ENCODE measurements around the gene PRKCSH.
"Not testable (repeated sequence)": the region's sequence is repeated elsewhere in the genome, so short reads cannot be mapped to it uniquely, and the experiment has no call there.

The PRKCSH gene

DNA sequence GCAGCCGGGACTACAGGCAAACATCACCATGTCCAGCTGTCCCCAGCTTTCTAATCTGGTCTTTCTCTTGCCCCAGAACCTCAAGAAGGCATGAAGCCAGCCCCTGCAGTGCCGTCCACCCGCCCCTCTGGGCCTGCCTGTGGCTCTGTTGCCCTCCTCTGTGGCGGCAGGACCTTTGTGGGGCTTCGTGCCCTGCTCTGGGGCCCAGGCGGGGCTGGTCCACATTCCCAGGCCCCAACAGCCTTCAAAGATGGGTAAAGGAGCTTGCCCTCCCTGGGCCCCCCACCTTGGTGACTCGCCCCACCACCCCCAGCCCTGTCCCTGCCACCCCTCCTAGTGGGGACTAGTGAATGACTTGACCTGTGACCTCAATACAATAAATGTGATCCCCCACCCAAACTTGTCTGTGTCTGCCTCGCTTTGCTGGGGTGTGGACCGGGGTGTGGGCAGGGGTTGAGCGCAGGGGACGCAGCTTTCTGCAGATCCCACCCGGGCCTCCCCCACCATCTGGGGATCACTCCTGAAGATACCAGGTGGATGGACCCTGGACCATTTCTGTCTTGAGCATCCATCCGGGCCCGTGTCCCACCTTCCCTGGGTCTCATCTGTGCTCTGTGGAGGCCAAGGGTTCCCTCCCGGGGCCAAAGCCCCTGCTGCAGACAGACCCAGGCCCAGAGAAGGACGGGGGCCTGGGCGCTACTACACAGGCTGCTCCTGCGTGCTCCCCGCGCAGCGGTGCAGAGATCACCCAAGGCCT lies 15.3 kb downstream of the PRKCSH start:
- no peak for DNase-seq (ENCODE audit: low read depth)

DNA sequence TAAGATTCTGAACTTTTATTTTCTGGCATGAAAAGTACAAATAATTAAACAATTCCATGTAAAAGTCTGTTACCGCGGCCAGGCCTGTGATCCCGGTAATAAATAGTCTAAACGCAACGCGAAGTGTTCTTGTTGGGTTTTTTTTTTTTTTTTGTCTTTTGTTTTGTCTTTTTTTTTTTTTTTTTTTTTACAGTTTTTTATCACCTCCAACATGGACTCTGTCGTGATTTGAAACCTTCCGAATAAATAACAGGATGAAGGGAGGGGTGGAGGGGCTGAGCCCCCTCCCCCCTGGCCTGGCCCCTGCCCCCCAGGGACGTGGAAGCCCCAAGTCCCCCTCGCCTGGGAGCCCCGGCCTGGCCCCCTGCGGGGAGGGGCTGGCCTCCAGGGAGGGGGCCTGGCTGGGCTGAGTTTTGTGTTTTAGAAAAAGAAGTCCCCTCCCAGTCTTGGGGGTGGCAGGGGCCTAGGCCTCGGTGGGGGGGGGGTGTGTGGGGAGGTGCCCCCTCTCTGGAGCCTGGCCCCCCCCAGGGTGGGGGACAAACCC lies 16.0 kb downstream of the PRKCSH start:
- DNase-seq (ENCODE audit: low read depth) = no peak

GRCh38 chr19:11451871-11452619 lies 16.6 kb downstream of the PRKCSH start:
- DNase-seq (ENCODE audit: low read depth) = no peak

DNA sequence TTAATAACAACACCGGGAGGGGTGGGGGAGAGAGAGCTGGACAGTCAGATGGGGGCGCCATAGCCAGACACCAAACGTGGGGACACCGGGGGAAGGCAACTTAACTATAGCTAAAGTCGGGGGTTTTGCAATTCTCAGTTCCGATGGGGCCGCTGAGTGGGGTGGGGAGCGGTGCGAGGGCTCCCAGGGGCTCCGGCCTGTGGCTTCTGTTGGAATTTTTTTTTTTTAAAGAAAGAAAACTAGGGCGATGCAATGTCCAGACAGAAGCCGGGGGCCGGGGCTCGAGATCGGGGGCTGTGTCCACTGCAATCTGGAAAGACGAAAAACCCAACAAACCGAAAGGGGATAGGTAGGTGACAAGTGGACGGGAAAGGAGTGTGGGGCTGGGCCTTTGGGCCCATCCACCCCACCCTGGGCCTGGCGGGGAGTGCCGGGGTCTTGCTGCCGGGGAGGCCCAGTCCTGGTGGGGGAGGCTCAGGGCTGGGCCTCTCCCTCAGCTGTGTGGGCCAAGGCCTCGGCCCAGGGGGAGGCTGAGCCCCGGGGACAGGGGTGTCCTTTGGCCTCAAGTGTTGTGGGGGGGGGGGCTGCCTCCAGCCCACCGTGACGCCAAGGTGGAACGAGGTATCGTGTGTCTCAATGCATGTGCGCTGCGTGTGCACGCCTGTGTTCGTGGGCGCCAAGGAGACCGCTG lies 17.3 kb downstream of the PRKCSH start:
- no peak for DNase-seq (ENCODE audit: low read depth)

DNA sequence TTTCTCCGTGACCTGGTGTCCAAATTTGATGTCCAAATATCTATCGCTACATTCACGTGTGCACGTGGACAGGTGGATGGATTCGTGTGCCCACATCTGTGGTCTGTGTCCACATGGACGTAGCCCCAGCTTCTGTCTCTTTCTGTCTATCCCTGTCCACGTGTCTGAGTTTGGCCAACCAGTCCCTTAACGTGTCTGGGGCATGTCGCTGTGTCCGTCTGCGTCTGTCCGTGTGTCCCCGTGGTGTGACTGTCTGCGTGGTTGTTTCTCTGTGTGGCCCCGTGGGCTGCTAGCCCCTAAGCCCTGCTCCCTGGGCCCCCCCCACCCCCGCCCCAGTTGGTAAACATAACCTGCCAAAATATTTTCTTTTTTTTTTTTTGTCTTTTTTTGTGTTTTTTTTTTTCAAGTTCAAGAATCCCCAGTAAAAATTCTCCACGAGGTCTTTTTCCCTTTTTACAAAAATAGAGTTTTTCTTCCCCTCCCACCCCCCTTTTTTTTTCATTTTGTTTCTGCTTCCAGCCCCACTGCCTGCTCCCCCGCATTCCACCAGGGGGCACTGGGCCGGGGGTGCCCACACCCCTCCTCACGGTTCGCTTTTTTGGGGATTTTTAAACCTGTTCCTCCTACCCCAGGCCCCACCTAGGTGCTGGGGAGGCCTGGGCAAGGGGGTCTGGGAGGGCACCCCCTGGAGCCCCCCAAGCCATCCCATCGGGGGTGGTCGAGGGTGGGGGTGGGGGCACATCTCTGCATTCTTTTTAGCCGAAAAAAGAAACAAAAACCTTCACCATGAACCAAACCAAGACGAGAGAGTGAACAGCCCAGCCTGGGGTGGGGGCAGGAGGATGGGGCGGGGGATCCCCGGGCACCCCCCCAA lies 18.3 kb downstream of the PRKCSH start:
- no peak for DNase-seq (ENCODE audit: low read depth)

DNA sequence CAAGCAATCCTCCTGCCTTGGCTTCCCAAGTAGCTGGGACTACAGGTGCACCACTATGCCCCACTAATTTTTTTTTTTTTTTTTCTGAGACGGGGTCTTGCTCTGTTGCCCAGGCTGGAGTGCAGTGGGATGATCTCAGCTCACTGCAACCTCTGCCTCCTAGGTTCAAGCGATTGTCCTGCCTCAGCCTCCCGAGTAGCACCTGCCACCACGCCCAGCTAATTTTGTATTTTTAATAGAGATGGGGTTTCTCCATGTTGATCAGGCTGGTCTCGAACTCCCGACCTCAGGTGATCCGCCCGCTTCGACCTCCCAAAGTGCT lies 19.8 kb downstream of the PRKCSH start:
- DNase-seq (ENCODE audit: low read depth) = not testable (repeated sequence)

DNA sequence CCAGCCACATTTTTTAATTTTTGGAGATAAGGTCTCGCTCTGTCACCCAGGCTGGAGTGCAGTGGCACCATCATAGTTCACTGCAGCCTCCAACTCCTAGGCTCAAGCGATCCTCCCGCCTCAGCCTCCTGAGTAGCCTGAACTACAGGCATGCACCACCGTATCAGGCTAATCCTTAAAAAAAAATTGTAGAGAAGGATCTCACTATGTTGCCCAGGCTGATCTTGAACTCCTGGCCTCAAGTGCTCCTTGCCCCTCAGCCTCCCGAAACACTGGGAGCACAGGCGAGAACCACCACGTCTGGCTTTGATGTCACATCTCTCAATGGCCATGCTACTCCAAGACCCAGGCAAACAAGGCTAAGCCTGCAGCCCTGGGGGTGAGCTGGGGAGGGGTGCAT lies 21.2 kb downstream of the PRKCSH start:
- no peak for DNase-seq (ENCODE audit: low read depth)

- DNase-seq (ENCODE audit: low read depth) = no peak
Observed at GRCh38 chr19:11457115-11457514, 21.7 kb downstream of the PRKCSH start.

GRCh38 chr19:11457831-11458230 lies 22.4 kb downstream of the PRKCSH start:
- no peak for DNase-seq (ENCODE audit: low read depth)

DNA sequence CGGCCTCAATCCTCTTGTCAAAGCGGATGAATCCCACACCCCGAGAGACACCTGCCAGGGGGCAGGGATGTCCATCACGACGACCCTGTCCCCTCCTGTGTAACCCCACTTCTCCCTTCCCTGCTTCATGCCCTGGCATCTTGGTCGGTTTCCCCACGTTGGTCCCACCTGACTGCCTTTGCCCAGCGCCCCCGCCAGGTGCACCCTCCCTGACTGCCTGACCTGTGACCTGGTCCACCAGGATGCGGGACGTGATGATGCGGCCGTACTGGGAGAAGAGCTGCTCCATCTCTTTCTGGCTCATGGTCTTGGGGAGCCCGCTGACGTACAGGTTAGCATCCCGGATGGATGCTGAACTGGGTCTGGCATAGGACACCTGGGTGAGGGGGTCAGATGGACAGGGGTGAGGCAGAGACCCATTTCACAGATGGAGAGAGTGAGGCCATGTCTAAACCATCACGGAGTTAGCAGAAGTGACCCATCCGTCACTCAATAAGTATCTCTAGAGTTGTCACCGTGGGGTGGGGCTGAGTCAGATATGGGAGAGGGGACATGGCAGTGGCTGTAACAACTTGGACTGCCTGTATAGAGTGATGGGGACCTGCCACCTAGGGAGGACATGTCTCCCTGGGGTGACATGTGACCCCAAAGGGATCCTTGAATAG lies 22.9 kb downstream of the PRKCSH start:
- DNase-seq (ENCODE audit: low read depth) = no peak

DNA sequence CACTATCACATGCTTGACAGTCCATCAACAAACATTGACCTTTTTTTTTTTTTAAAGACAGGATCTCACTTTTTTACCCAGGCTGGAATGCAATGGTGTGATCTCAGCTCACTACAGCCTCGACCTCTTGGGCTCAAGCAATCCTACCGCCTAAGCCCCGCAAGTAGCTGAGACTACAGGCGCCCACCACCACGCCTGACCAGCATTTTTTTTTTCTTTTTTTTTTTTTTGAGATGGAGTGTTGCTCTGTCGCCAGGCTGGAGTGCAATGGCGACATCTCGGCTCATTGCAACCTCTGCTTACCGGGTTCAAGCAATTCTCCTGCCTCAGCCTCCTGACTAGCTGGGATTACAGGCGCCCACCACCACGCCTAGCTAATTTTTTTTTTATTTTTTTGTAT lies 23.5 kb downstream of the PRKCSH start:
- not testable (repeated sequence) for DNase-seq (ENCODE audit: low read depth)

GRCh38 chr19:11460207-11460606 lies 24.8 kb downstream of the PRKCSH start:
- DNase-seq (ENCODE audit: low read depth) = no peak

DNA sequence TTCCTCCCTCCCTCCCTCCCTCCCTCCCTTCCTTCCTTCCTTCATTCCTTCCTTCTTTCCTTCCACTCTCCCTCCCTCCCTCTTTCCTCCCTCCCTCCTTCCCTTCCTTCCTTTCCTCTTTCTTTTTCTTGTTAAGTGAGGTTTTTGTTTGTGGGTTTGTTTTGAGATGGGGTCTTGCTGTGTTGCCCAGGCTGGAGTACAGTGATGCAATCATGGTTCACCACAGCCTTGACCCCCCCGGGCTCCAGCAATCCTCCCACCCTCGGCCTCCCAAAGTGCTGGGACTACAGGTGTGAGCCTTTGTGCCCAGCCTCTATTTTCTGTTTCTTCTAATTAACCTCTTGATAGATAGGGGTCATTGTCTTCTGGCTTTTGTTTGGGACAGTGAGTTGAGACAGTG lies 26.0 kb downstream of the PRKCSH start:
- no peak for DNase-seq (ENCODE audit: low read depth)

GRCh38 chr19:11463391-11463790 lies 28.0 kb downstream of the PRKCSH start:
- no peak for DNase-seq (ENCODE audit: low read depth)

DNA sequence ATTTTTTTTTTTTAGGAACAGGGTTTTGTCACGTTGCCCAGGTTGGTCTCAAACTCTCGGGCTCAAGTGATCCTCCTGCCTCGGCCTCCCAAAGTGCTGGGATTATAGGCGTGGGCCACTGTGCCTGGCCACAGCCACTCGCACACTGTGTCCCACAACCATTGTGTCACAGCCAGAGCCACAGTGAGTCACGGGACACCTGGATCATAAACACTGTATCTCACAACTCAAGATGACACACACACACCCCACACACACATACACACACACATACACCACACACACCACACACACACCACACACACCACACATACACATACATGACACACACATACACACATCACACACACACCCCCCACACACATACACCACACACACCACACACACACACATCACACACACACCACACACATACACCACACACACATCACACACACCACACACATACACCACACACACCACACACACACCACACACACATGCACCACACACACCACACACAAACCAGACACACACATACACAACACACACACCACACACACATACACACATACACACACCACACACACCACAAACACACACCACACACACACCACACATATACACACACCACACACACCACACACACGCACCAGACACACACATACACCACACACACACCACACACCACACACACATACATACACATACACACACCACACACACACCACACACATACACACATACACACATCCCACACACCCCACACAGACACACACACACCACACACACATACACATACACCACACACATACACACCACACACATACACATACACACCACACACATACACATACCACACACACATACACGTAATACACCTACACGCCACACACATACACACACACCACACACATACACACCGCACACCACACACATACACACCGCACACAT lies 29.2 kb downstream of the PRKCSH start:
- DNase-seq (ENCODE audit: low read depth) = no peak

- DNase-seq (ENCODE audit: low read depth) = no peak
Observed at GRCh38 chr19:11465600-11465999, 30.2 kb downstream of the PRKCSH start.

- DNase-seq (ENCODE audit: low read depth) = not testable (repeated sequence)
Observed at GRCh38 chr19:11468266-11468845, 32.9 kb downstream of the PRKCSH start.

DNA sequence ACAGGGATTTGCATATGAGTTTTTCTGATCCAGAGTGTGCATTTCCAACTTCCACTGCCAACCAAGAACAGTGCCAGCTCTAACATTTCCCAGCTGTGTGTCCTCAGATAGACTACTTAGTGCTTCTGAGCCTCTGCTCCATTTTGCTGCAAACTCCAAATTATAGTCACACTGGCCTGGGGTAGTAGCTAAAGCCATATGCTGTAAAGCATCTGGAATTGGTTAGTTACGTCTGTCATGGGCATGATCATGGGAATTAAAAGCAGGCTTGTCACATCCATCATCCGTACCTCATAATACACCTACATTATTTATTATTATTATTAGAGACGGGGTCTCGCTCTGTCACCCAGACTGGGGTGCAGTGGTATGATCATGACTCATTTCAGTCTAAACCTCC lies 38.3 kb downstream of the PRKCSH start:
- DNase-seq (ENCODE audit: low read depth) = no peak

DNA sequence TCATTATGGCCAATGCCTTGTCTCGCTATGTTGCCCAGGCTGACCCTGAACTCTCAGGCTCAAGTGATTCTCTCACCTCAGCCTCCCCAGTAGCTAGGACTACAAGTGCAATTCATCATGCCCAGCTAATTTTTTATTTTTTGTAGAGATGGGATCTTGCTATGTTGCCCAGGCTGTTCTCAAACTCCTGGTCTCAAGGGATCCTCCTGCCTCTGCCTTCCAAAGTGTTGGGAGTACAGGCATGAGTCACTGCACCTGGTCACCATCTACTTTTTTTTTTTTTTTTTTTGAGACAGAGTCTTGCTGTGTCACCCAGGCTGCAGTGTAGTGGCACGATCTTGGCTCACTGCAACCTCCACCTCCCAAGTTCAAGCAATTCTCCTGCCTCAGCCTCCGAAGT lies 39.9 kb downstream of the PRKCSH start:
- DNase-seq (ENCODE audit: low read depth) = not testable (repeated sequence)

- DNase-seq (ENCODE audit: low read depth) = no peak
Observed at GRCh38 chr19:11475861-11476260, 40.4 kb downstream of the PRKCSH start.

Data from stimulated activated CD8-positive, alpha-beta memory T cell treated with anti-CD3 and anti-CD28 coated beads, Interleukin-4, amount 100 ng/mL, for 24 hours (primary cell).